IMR-90 (cell line): ENCODE measurements around the gene AKT3. TPM values are rescaled to one million over a fixed set of nuclear protein-coding genes. Genes with fewer than 3 reads are reported as not detected.

Experiments
- ATAC-seq: fragments of 200-7000 bp; cut with Tn5 transposase; 2 replicates; pipeline ENCODE4 v1.9.1; 2020; ENCODE audit warnings: low read depth, mild to moderate bottlenecking, moderate library complexity
- BruUV-seq: library from RNA; stranded (reverse); fragments of 400-500 nt; replicated peaks from 2 replicates; lab custom pipeline; 2021; lab: Mats Ljungman, UMichigan
- CTCF ChIA-PET: fragments of 300-600 bp; formaldehyde crosslinking; extraction: SDS; loops from one replicate; lab custom pipeline; 2021; ENCODE audit warnings: antibody characterized with exemption; lab: Yijun Ruan, JAX
- POLR2A ChIA-PET: fragments of 300-600 bp; sonication (Branson Sonifier 250); formaldehyde crosslinking; loops from one replicate; lab custom pipeline; 2022; ENCODE audit warnings: antibody characterized with exemption; ENCODE audit not compliant: unreplicated experiment; lab: Charles Lee
- DNase-seq: peaks from one replicate; pipeline ENCODE4 v3.0.0; 2013
- H2AFZ ChIP-seq: replicated peaks from 2 replicates; pipeline ENCODE3; 2013; ENCODE audit warnings: low read length, mild to moderate bottlenecking; ENCODE audit not compliant: poor library complexity
- H2AK5ac ChIP-seq: 2 replicates; pipeline ENCODE4 v1.6.1; 2013; ENCODE audit warnings: low read depth, low read length, inconsistent platforms
- H2AK9ac ChIP-seq: replicated peaks from 2 replicates; pipeline ENCODE3; 2013; ENCODE audit warnings: mild to moderate bottlenecking, low read depth, low read length, moderate library complexity; ENCODE audit not compliant: poor library complexity
- H2BK120ac ChIP-seq: 2 replicates; pipeline ENCODE4 v1.6.1; 2013; ENCODE audit warnings: low read depth, low read length, inconsistent platforms
- H2BK15ac ChIP-seq: 3 replicates; pipeline ENCODE4 v1.6.1; 2013; ENCODE audit warnings: low read depth, low read length, inconsistent platforms
- H2BK20ac ChIP-seq: 2 replicates; pipeline ENCODE4 v1.6.1; 2013; ENCODE audit warnings: low read depth, mild to moderate bottlenecking, inconsistent platforms, low read length, moderate library complexity
- H2BK5ac ChIP-seq: 2 replicates; pipeline ENCODE4 v1.6.1; 2013; ENCODE audit warnings: mild to moderate bottlenecking, low read depth, low read length, inconsistent platforms; ENCODE audit not compliant: poor library complexity, severe bottlenecking
- H3K14ac ChIP-seq: replicated peaks from 2 replicates; pipeline ENCODE4 v1.6.1; 2013; ENCODE audit warnings: low read depth, low read length, inconsistent platforms
- H3K18ac ChIP-seq: 2 replicates; pipeline ENCODE4 v1.6.1; 2013; ENCODE audit warnings: low read depth, low read length, control low read depth
- H3K23ac ChIP-seq: 2 replicates; pipeline ENCODE4 v1.6.1; 2013; ENCODE audit warnings: low read depth, low read length, inconsistent platforms
- H3K27ac ChIP-seq: 2 replicates; pipeline ENCODE4 v1.5.1; 2013; ENCODE audit warnings: mild to moderate bottlenecking, control low read depth, low read length; ENCODE audit not compliant: insufficient read depth
- H3K27me3 ChIP-seq: 2 replicates; pipeline ENCODE4 v1.6.1; 2013; ENCODE audit warnings: low read length; ENCODE audit not compliant: control insufficient read depth, insufficient read depth
- H3K36me3 ChIP-seq: 2 replicates; pipeline ENCODE4 v1.6.1; 2013; ENCODE audit warnings: low read length, mixed read lengths; ENCODE audit not compliant: control insufficient read depth, insufficient read depth
- H3K4ac ChIP-seq: 2 replicates; pipeline ENCODE4 v1.6.1; 2013; ENCODE audit warnings: low read depth, low read length, inconsistent platforms
- H3K4me1 ChIP-seq: 2 replicates; pipeline ENCODE4 v1.6.1; 2013; ENCODE audit warnings: low read length, mixed read lengths; ENCODE audit not compliant: control insufficient read depth, insufficient read depth
- H3K4me2 ChIP-seq: 2 replicates; pipeline ENCODE4 v1.6.1; 2013; ENCODE audit warnings: low read depth, mild to moderate bottlenecking, control low read depth, low read length, moderate library complexity
- H3K4me3 ChIP-seq: 2 replicates; pipeline ENCODE4 v1.5.1; 2013; ENCODE audit warnings: low read depth, mild to moderate bottlenecking, control low read depth, low read length, moderate library complexity; ENCODE audit not compliant: insufficient read depth
- H3K56ac ChIP-seq: 2 replicates; pipeline ENCODE4 v1.6.1; 2013; ENCODE audit warnings: low read length, inconsistent platforms; ENCODE audit not compliant: insufficient read depth; ENCODE audit errors: extremely low read depth
- H3K79me1 ChIP-seq, 2 experiments: 2 replicates each; pipeline ENCODE4 v1.6.1; 2013; ENCODE audit warnings: low read length in 2 of 2, inconsistent platforms in 1 of 2, low read depth in 1 of 2
- H3K9ac ChIP-seq: 2 replicates; pipeline ENCODE4 v1.6.1; 2013; ENCODE audit warnings: low read depth, low read length, control low read depth
- H3K9me1 ChIP-seq: 2 replicates; pipeline ENCODE4 v1.6.1; 2013; ENCODE audit warnings: low read length, inconsistent platforms; ENCODE audit not compliant: insufficient read depth
- H3K9me3 ChIP-seq: 2 replicates; pipeline ENCODE4 v1.6.1; 2013; ENCODE audit warnings: low read length; ENCODE audit not compliant: control insufficient read depth, insufficient read depth
- H4K20me1 ChIP-seq: 2 replicates; pipeline ENCODE4 v1.6.1; 2013; ENCODE audit warnings: low read length, inconsistent platforms; ENCODE audit not compliant: insufficient read depth
- H4K5ac ChIP-seq: 2 replicates; pipeline ENCODE4 v1.6.1; 2013; ENCODE audit warnings: mild to moderate bottlenecking, low read depth, low read length, control low read depth
- H4K8ac ChIP-seq, 2 experiments: 2 replicates each; pipeline ENCODE4 v1.6.1; 2013; ENCODE audit warnings: low read depth in 2 of 2, low read length in 2 of 2, control low read depth in 1 of 2, inconsistent platforms in 1 of 2
- H4K91ac ChIP-seq: 2 replicates; pipeline ENCODE4 v1.6.1; 2013; ENCODE audit warnings: low read depth, low read length, inconsistent platforms; ENCODE audit not compliant: insufficient read depth
- CEBPB ChIP-seq: IDR thresholded peaks from 2 replicates; pipeline ENCODE4 v1.6.1; 2012; ENCODE audit warnings: low read depth, low read length, improper control_type of control experiment
- CHD1 ChIP-seq: IDR thresholded peaks from 2 replicates; pipeline ENCODE4 v1.6.1; 2012; ENCODE audit warnings: low read depth, low read length, improper control_type of control experiment
- FOS ChIP-seq: fragments of 150-350 bp; IDR thresholded peaks from 2 replicates; pipeline ENCODE4 v1.6.1; 2016; ENCODE audit warnings: low read depth, low read length
- MAFK ChIP-seq: IDR thresholded peaks from 2 replicates; pipeline ENCODE4 v1.6.1; 2012; ENCODE audit warnings: low read depth, low read length, improper control_type of control experiment
- MXI1 ChIP-seq: IDR thresholded peaks from 2 replicates; pipeline ENCODE4 v1.6.1; 2012; ENCODE audit warnings: low read depth, mild to moderate bottlenecking, low read length, moderate library complexity, borderline replicate concordance
- NFE2L2 ChIP-seq: fragments of 150-350 bp; IDR thresholded peaks from 2 replicates; pipeline ENCODE4 v1.6.1; 2016; ENCODE audit warnings: low read depth, mild to moderate bottlenecking, low read length
- POLR2A ChIP-seq: IDR thresholded peaks from 2 replicates; pipeline ENCODE4 v1.6.1; 2012; ENCODE audit warnings: mild to moderate bottlenecking, low read depth, low read length
- RAD21 ChIP-seq: IDR thresholded peaks from 2 replicates; pipeline ENCODE4 v1.6.1; 2012; ENCODE audit warnings: low read length, improper control_type of control experiment
- RFX5 ChIP-seq: IDR thresholded peaks from 2 replicates; pipeline ENCODE4 v1.8.0; 2012; ENCODE audit warnings: low read depth, mild to moderate bottlenecking, low read length, moderate library complexity
- USF2 ChIP-seq: fragments of 150-350 bp; IDR thresholded peaks from 2 replicates; pipeline ENCODE4 v1.6.1; 2017; ENCODE audit warnings: mild to moderate bottlenecking, antibody characterized with exemption, low read length, low read depth
- WGBS, 2 experiments: methylation state at CpG; one replicate each; pipeline versions ENCODE4 v1.1.5 to v1.1.7; 2013; ENCODE audit warnings: missing lambda C conversion rate in 2 of 2; ENCODE audit not compliant: insufficient read length in 1 of 2; ENCODE audit errors: extremely low coverage in 2 of 2; 5-methylcytosine and 5-hydroxymethylcytosine counted together
- dilution Hi-C: fragments of 300-500 bp; cut with HindIII; formaldehyde crosslinking; loops from one replicate; pipeline ENCODE4 v1.14.3; 2018; ENCODE audit warnings: low sequenced_read_pairs; ENCODE audit not compliant: unreplicated experiment
- in situ Hi-C: fragments of 300-500 bp; cut with MboI; formaldehyde crosslinking; loops from 3 replicates; pipeline ENCODE4 v1.14.3; 2019; ENCODE audit warnings: low sequenced_read_pairs, inconsistent platforms, mixed read lengths
- intact Hi-C: fragments of 100-400 bp; cut with micrococcal nuclease; formaldehyde crosslinking; loops from 2 replicates; pipeline ENCODE4 v1.10.0; 2022
- polyA plus RNA-seq, 3 experiments: library from polyadenylated mRNA; depleted of rRNA; stranded (reverse); fragments of >200 nt; gene quantifications; 2 replicates each; pipeline ENCODE4 v1.2.3, GENCODE V29; 2012; ENCODE audit warnings: low replicate concordance in 1 of 3
- total RNA-seq: library from RNA; depleted of rRNA; stranded (reverse); fragments of >200 nt; gene quantifications from 2 replicates; pipeline ENCODE4 v1.2.3, GENCODE V29; 2012

The AKT3 gene
- total and polyA plus RNA-seq, 2 of the 4 experiments (the other 2 are of a cell fraction): 15.2 to 19.4 TPM

DNA sequence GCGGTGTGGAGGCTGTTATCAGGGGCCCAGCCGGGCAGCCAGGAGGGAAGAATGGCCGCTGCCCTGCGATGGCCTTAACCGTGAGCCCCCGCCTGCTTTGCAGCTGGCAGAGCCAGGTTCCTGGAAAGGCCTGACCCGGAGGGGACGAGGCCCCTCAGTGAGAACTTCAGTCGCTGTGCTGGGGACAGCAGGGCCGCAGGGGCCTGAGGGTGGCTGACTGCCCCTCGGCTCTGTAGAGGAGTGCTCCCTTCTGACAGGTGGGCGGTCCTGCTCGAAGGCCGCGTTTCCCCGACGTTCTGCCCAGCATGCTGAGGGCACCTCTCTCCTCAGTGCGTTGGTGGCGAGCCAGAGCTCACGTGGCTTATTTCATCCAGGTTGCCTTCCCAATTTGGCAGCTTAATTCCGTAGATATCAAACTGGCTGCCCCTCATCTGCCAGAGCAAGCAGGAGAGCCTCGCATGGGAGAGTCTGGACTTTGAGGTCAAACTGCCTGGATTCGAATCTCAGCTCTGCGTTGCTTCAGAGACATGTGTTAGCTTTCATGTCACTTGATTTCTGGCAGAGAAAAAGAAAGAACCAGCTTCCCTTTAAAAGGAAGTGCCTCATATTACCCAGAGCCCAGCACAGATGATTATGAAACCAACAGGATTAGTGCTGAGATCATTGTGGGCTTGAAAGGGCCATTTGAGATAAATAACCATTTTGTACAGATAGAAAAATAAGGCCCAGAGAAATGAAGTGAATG lies 354.4 kb downstream of the AKT3 start:
- Histone ChIP-seq H3K27ac (peak overlapping the region; percentile 51; the same call in 1 of the 2 replicates), H3K4me2 (no peak overlapping the region)
- POLR2A ChIA-PET: no interaction called here

More for the DNA sequence above, 354.4 kb downstream of the AKT3 start:
- Histone ChIP-seq H3K79me1 (peaks cover 3 to 9% of the 10 kb centered on the region in 2 experiments; a peak in 2 of 4 replicates), H2BK15ac (no peak overlapping the region), H3K4me1 (peaks cover 24% of the 10 kb centered on the region), H3K23ac (no peak overlapping the region), H3K4me3 (no peak overlapping the region), H3K9me1 (peaks cover 3% of the 10 kb centered on the region), H3K56ac (no peak overlapping the region), H3K27me3 (no peaks in the 10 kb centered on the region), H3K4ac (0 out of 2 replicates have a peak overlapping the region, but pooled peaks have one; percentile 38), H3K9me3 (no peaks in the 10 kb centered on the region), H4K20me1 (no peaks in the 10 kb centered on the region), H3K14ac (peak overlapping the region; percentile 17; the same call in 1 of the 2 replicates), H2BK5ac (peak overlapping the region; percentile 25), H3K36me3 (peaks cover 3% of the 10 kb centered on the region; the same call in 1 of the 2 replicates), H4K8ac (peak overlapping the region in 1 of 2 experiments; percentile 71; a peak in 2 of 4 replicates), H2BK120ac (no peak overlapping the region; the same call in 1 of the 2 replicates), H3K9ac (no peak overlapping the region), H2AK9ac (no peak overlapping the region), H2AFZ (no peak overlapping the region), H3K18ac (peak overlapping the region; percentile 25; the same call in 1 of the 2 replicates), H4K91ac (no peak overlapping the region), H2AK5ac (no peak overlapping the region), H2BK20ac (no peak overlapping the region), H4K5ac (peak overlapping the region; percentile 3; the same call in 1 of the 2 replicates)
- dilution Hi-C loops (no loop called here), in situ Hi-C loops (loop anchor here (25.0 kb wide), 1 partner anchor 792 kb away; no protein-coding TSS in a partner anchor), intact Hi-C loops (no loop called here)
- BruUV-seq: no TSS peak
- DNase-seq (peak; percentile 74), ATAC-seq (peak; percentile 67)
- TF ChIP-seq RAD21 (no peak), NFE2L2 (peak; percentile 22; the same call in 1 of the 2 replicates), CHD1 (no peak), CEBPB (peak; percentile 51), RFX5 (no peak), MAFK (no peak), POLR2A (no peak), MXI1 (no peak), FOS (no peak), USF2 (no peak)
- WGBS, 2 experiments: 91% methylated on average over 14 of the region's 24 CpGs; no CpG with 5 or more reads in 1 of the 2 experiments
- CTCF ChIA-PET: no interaction called here
